ENCODE results near the gene AKAP1. TPM values are rescaled to one million over a fixed set of nuclear protein-coding genes. Genes with fewer than 3 reads are reported as not detected.

The AKAP1 gene
- polyA plus RNA-seq, 1 donor (not counting 4 experiments of a cell fraction or from before 2014, with no cell fraction given), result 24.1 TPM

GRCh38 chr17:57037411-57037810, 47.6 kb upstream of the AKAP1 start:
- Histone ChIP-seq H3K4me1 (ENCODE audit: control insufficient read depth, extremely low read depth, insufficient read depth, low read length) (peaks cover 8% of the 10 kb centered on the region), H3K9me3 (ENCODE audit: control insufficient read depth, low read depth, low read length) (no peaks in the 10 kb centered on the region), H3K4me2 (ENCODE audit: control insufficient read depth, extremely low read depth, insufficient read depth, low read depth, low read length) (no peak overlapping the region), H3K9ac (ENCODE audit: control insufficient read depth, extremely low read depth, insufficient read depth, low read length) (no peak overlapping the region), H3K9me1 (ENCODE audit: control insufficient read depth, extremely low read depth, insufficient read depth, low read length) (no peaks in the 10 kb centered on the region), H2AFZ (ENCODE audit: control insufficient read depth, low read length) (no peak overlapping the region), H3K27me3 (ENCODE audit: control insufficient read depth, extremely low read depth, insufficient read depth, low read length) (peaks cover 20% of the 10 kb centered on the region), H3K27ac (ENCODE audit: control insufficient read depth, insufficient read depth, low read length) (no peak overlapping the region), H3K79me2 (ENCODE audit: control insufficient read depth, insufficient read depth, low read length) (no peaks in the 10 kb centered on the region), H3K36me3 (ENCODE audit: control insufficient read depth in 2 of 2, extremely low read depth in 1 of 2, insufficient read depth in 2 of 2, low read length in 2 of 2) (no peaks in the 10 kb centered on the region), H4K20me1 (ENCODE audit: control insufficient read depth, extremely low read depth, insufficient read depth, low read length) (no peaks in the 10 kb centered on the region), H3K4me3 (ENCODE audit: control insufficient read depth in 2 of 3, extremely low read depth in 1 of 3, insufficient read depth in 2 of 3, low read depth in 1 of 3, low read length in 3 of 3) (no peak overlapping the region)
- no peak for TF ChIP-seq CTCF (optimal IDR thresholded peaks at IDR 0.05 in 1 of 3, IDR thresholded peaks at IDR 0.05 in 1 of 3, conservative IDR thresholded peaks at IDR 0.05 in 1 of 3; ENCODE audit: extremely low read depth in 1 of 3, insufficient read depth in 2 of 3, low read length in 3 of 3)
- TF ChIP-seq EZH2 (IDR thresholded peaks at IDR 0.05; ENCODE audit: low read length), result no peak
- dilution Hi-C loops (cut with MboI; ENCODE audit: extremely low pct_ligation_motif_present, low sequenced_read_pairs), result no loop called here
- DNase-seq (ENCODE audit: low read depth, low spot score) (no peak), FAIRE-seq (no peak)

GRCh38 chr17:57038486-57038885, 46.6 kb upstream of the AKAP1 start:
- dilution Hi-C loops (cut with MboI; ENCODE audit: extremely low pct_ligation_motif_present, low sequenced_read_pairs), result no loop called here
- Histone ChIP-seq H3K9me3 (ENCODE audit: control insufficient read depth, low read depth, low read length) (no peaks in the 10 kb centered on the region), H2AFZ (ENCODE audit: control insufficient read depth, low read length) (no peak overlapping the region), H3K27ac (ENCODE audit: control insufficient read depth, insufficient read depth, low read length) (no peak overlapping the region), H4K20me1 (ENCODE audit: control insufficient read depth, extremely low read depth, insufficient read depth, low read length) (no peaks in the 10 kb centered on the region), H3K4me2 (ENCODE audit: control insufficient read depth, extremely low read depth, insufficient read depth, low read depth, low read length) (no peak overlapping the region), H3K4me3 (ENCODE audit: control insufficient read depth in 2 of 3, extremely low read depth in 1 of 3, insufficient read depth in 2 of 3, low read depth in 1 of 3, low read length in 3 of 3) (no peak overlapping the region), H3K36me3 (ENCODE audit: control insufficient read depth in 2 of 2, extremely low read depth in 1 of 2, insufficient read depth in 2 of 2, low read length in 2 of 2) (no peaks in the 10 kb centered on the region), H3K9me1 (ENCODE audit: control insufficient read depth, extremely low read depth, insufficient read depth, low read length) (no peaks in the 10 kb centered on the region), H3K4me1 (ENCODE audit: control insufficient read depth, extremely low read depth, insufficient read depth, low read length) (peaks cover 8% of the 10 kb centered on the region), H3K27me3 (ENCODE audit: control insufficient read depth, extremely low read depth, insufficient read depth, low read length) (peaks cover 25% of the 10 kb centered on the region), H3K9ac (ENCODE audit: control insufficient read depth, extremely low read depth, insufficient read depth, low read length) (no peak overlapping the region), H3K79me2 (ENCODE audit: control insufficient read depth, insufficient read depth, low read length) (no peaks in the 10 kb centered on the region)
- TF ChIP-seq CTCF (optimal IDR thresholded peaks at IDR 0.05 in 1 of 3, IDR thresholded peaks at IDR 0.05 in 1 of 3, conservative IDR thresholded peaks at IDR 0.05 in 1 of 3; ENCODE audit: extremely low read depth in 1 of 3, insufficient read depth in 2 of 3, low read length in 3 of 3) (no peak), EZH2 (IDR thresholded peaks at IDR 0.05; ENCODE audit: low read length) (no peak)
- no peak for DNase-seq (ENCODE audit: low read depth, low spot score)
- FAIRE-seq, result no peak
